ENCODE results near the gene GNG14. TPM values are rescaled to one million over a fixed set of nuclear protein-coding genes. Genes with fewer than 3 reads are reported as not detected.

GNG14 gene
- total RNA-seq, 2 donors from 2014 or later, result not detected

GRCh38 chr19:12656899-12657571, 30.8 kb upstream of the GNG14 start:
- Mint-ChIP-seq H3K9me3 (no peaks in the 10 kb centered on the region), H3K27me3 (ENCODE audit: low read depth) (no peaks in the 10 kb centered on the region), H3K4me3 (no peak overlapping the region), H3K27ac (no peak overlapping the region), H3K36me3 (ENCODE audit: insufficient read depth in 2 of 2) (peaks cover 11 to 35% of the 10 kb centered on the region in 2 donors), H3K4me1 (ENCODE audit: low read depth) (no peaks in the 10 kb centered on the region)
- peak in 1 of 2 donors; percentile 29 for DNase-seq
- peak in 1 of 2 donors; percentile 5 for ATAC-seq (replicated peaks in 1 of 2)

- ATAC-seq (replicated peaks in 1 of 2) (no peak), DNase-seq (no peak)
- Mint-ChIP-seq H3K9me3 (no peaks in the 10 kb centered on the region), H3K36me3 (ENCODE audit: insufficient read depth in 2 of 2) (peaks cover 11 to 35% of the 10 kb centered on the region in 2 donors), H3K27me3 (ENCODE audit: low read depth) (no peaks in the 10 kb centered on the region), H3K27ac (no peak overlapping the region), H3K4me3 (no peak overlapping the region), H3K4me1 (ENCODE audit: low read depth) (no peaks in the 10 kb centered on the region)
Observed at GRCh38 chr19:12657966-12658365, 29.8 kb upstream of the GNG14 start.

GRCh38 chr19:12660980-12661379, 26.8 kb upstream of the GNG14 start:
- Mint-ChIP-seq H3K36me3 (ENCODE audit: insufficient read depth in 2 of 2) (peaks cover 6 to 23% of the 10 kb centered on the region in 2 donors), H3K27ac (peak overlapping the region; percentile 42), H3K4me1 (ENCODE audit: low read depth) (peaks cover 19% of the 10 kb centered on the region), H3K27me3 (ENCODE audit: low read depth) (no peaks in the 10 kb centered on the region), H3K4me3 (no peak overlapping the region), H3K9me3 (no peaks in the 10 kb centered on the region)
- DNase-seq (no peak), ATAC-seq (replicated peaks in 1 of 2) (no peak)

GRCh38 chr19:12664406-12665280, 23.2 kb upstream of the GNG14 start:
- ATAC-seq (replicated peaks in 1 of 2), result no peak
- Mint-ChIP-seq H3K4me3 (peak overlapping the region; percentile 90 to 93), H3K4me1 (ENCODE audit: low read depth) (peaks cover 46% of the 10 kb centered on the region), H3K36me3 (ENCODE audit: insufficient read depth in 2 of 2) (peaks cover 13 to 19% of the 10 kb centered on the region in 2 donors), H3K27me3 (ENCODE audit: low read depth) (no peaks in the 10 kb centered on the region), H3K9me3 (no peaks in the 10 kb centered on the region), H3K27ac (peak overlapping the region; percentile 82)
- no peak for DNase-seq

GRCh38 chr19:12665281-12665573, 22.6 kb upstream of the GNG14 start:
- no peaks in the 10 kb centered on the region for H3K27me3 Mint-ChIP-seq (ENCODE audit: low read depth)
- H3K36me3 Mint-ChIP-seq (ENCODE audit: insufficient read depth in 2 of 2), result peaks cover 9 to 17% of the 10 kb centered on the region in 2 donors
- ATAC-seq (replicated peaks in 1 of 2), result peak in 1 of 2 donors; percentile 9
- peak overlapping the region; percentile 68 for H3K27ac Mint-ChIP-seq
- peak; percentile 52 to 57 for DNase-seq
- H3K4me3 Mint-ChIP-seq, result peak overlapping the region; percentile 90 to 93
- no peaks in the 10 kb centered on the region for H3K9me3 Mint-ChIP-seq
- H3K4me1 Mint-ChIP-seq (ENCODE audit: low read depth), result peaks cover 47% of the 10 kb centered on the region

- H3K9me3 Mint-ChIP-seq, result no peaks in the 10 kb centered on the region
- ATAC-seq (replicated peaks in 1 of 2), result peak; percentile 6 to 8
- H3K27ac Mint-ChIP-seq, result peak overlapping the region; percentile 82
- H3K4me1 Mint-ChIP-seq (ENCODE audit: low read depth), result peaks cover 52% of the 10 kb centered on the region
- H3K27me3 Mint-ChIP-seq (ENCODE audit: low read depth), result no peaks in the 10 kb centered on the region
- H3K4me3 Mint-ChIP-seq, result peak overlapping the region; percentile 90 to 93
- H3K36me3 Mint-ChIP-seq (ENCODE audit: insufficient read depth in 2 of 2), result peaks cover 6 to 14% of the 10 kb centered on the region in 2 donors
- peak in 1 of 2 donors; percentile 26 for DNase-seq
Observed at GRCh38 chr19:12665671-12666264, 22.0 kb upstream of the GNG14 start.

- Mint-ChIP-seq H3K36me3 (ENCODE audit: insufficient read depth in 2 of 2) (peaks cover 6 to 8% of the 10 kb centered on the region in 2 donors), H3K27me3 (ENCODE audit: low read depth) (no peaks in the 10 kb centered on the region), H3K4me3 (peak within 1 kb of the TSS; percentile 90 to 93), H3K4me1 (ENCODE audit: low read depth) (peaks cover 53% of the 10 kb centered on the region), H3K9me3 (no peaks in the 10 kb centered on the region), H3K27ac (peak within 1 kb of the TSS; percentile 82)
- ATAC-seq (replicated peaks in 1 of 2), result peak; percentile 83
- peak; percentile 83 to 89 for DNase-seq
Observed at GRCh38 chr19:12666265-12667048, 21.3 kb upstream of the GNG14 start, which contains the start of the genes MAN2B1 and WDR83. TSS of gene MAN2B1 (minus strand) at chr19:12666742. CDS start at chr19:12666701, 41 bp downstream. TSS of gene WDR83 (plus strand) at chr19:12666807. CDS start at chr19:12669791, 2,984 bp downstream.

GRCh38 chr19:12667731-12668302, 20.0 kb upstream of the GNG14 start:
- Mint-ChIP-seq H3K27ac (peak overlapping the region; percentile 80), H3K36me3 (ENCODE audit: insufficient read depth in 2 of 2) (peaks cover 12 to 16% of the 10 kb centered on the region in 2 donors), H3K4me1 (ENCODE audit: low read depth) (peaks cover 62% of the 10 kb centered on the region), H3K27me3 (ENCODE audit: low read depth) (no peaks in the 10 kb centered on the region), H3K4me3 (peak overlapping the region; percentile 90 to 93), H3K9me3 (no peaks in the 10 kb centered on the region)
- ATAC-seq (replicated peaks in 1 of 2) (no peak), DNase-seq (no peak)

GRCh38 chr19:12668346-12668745, 19.5 kb upstream of the GNG14 start:
- Mint-ChIP-seq H3K27me3 (ENCODE audit: low read depth) (no peaks in the 10 kb centered on the region), H3K9me3 (no peaks in the 10 kb centered on the region), H3K36me3 (ENCODE audit: insufficient read depth in 2 of 2) (peaks cover 12 to 16% of the 10 kb centered on the region in 2 donors), H3K4me3 (peak overlapping the region; percentile 90 to 93), H3K4me1 (ENCODE audit: low read depth) (peaks cover 62% of the 10 kb centered on the region), H3K27ac (peak overlapping the region; percentile 100)
- no peak for ATAC-seq (replicated peaks in 1 of 2)
- no peak for DNase-seq

GRCh38 chr19:12668932-12669269, 18.9 kb upstream of the GNG14 start:
- Mint-ChIP-seq H3K36me3 (ENCODE audit: insufficient read depth in 2 of 2) (peaks cover 13 to 18% of the 10 kb centered on the region in 2 donors), H3K9me3 (no peaks in the 10 kb centered on the region), H3K4me3 (peak overlapping the region; percentile 90 to 93), H3K27me3 (ENCODE audit: low read depth) (no peaks in the 10 kb centered on the region), H3K4me1 (ENCODE audit: low read depth) (peaks cover 61% of the 10 kb centered on the region), H3K27ac (peak overlapping the region; percentile 100)
- ATAC-seq (replicated peaks in 1 of 2), result peak; percentile 28 to 29
- DNase-seq, result peak; percentile 62 to 77

- H3K27ac Mint-ChIP-seq, result peak overlapping the region; percentile 100
- ATAC-seq (replicated peaks in 1 of 2), result peak; percentile 39 to 40
- H3K4me1 Mint-ChIP-seq (ENCODE audit: low read depth), result peaks cover 61% of the 10 kb centered on the region
Observed at GRCh38 chr19:12669270-12670158, 18.3 kb upstream of the GNG14 start.

More at GRCh38 chr19:12669270-12670158, 18.3 kb upstream of the GNG14 start:
- peaks cover 16 to 24% of the 10 kb centered on the region in 2 donors for H3K36me3 Mint-ChIP-seq (ENCODE audit: insufficient read depth in 2 of 2)
- no peaks in the 10 kb centered on the region for H3K27me3 Mint-ChIP-seq (ENCODE audit: low read depth)
- DNase-seq, result peak; percentile 76 to 81
- H3K4me3 Mint-ChIP-seq, result peak overlapping the region; percentile 90 to 93
- no peaks in the 10 kb centered on the region for H3K9me3 Mint-ChIP-seq

Measured in activated T-cell treated with anti-CD3 and anti-CD28 coated beads, Interleukin-2, amount 50 U/mL, for 72 hours (primary cell).